Body of pancreas (tissue), 4 donors: ENCODE data around the gene VAV1.
A peak's percentile ranks its signal among the peaks of the same experiment; 100 is the strongest.

Experiments
- CTCF ChIP-seq, 7 experiments: fragments of 450-650 bp in 4 of 7; fragments of 200-600 bp in 3 of 7; sonication (generic) in 3 of 7; IDR thresholded peaks; one replicate each; pipeline ENCODE4 v1.5.1; 2016 to 2019; ENCODE audit warnings: antibody characterized with exemption in 7 of 7
- POLR2A ChIP-seq, 3 donors: fragments of 450-650 bp; IDR thresholded peaks; one replicate each; pipeline ENCODE4 v1.6.1; 2016; ENCODE audit warnings: antibody characterized with exemption in 3 of 3, mild to moderate bottlenecking in 2 of 3

GRCh38 chr19:6765738-6766356 is 6.7 kb upstream of the VAV1 start:
- TF ChIP-seq CTCF (IDR thresholded peaks at IDR 0.05) (peak in 2 of 7 experiments; percentile 22 to 23), POLR2A (IDR thresholded peaks at IDR 0.05) (peak; percentile 71 to 96 (median 95))
